RWPE2 (cell line): ENCODE measurements around the gene PRKG1.
"Not testable (repeated sequence)": the region's sequence is repeated elsewhere in the genome, so short reads cannot be mapped to it uniquely, and the experiment has no call there.

Source experiments
- ATAC-seq: fragments of 200-7000 bp; cut with Tn5 transposase; 3 replicates; pipeline ENCODE4 v1.9.1; 2021; ENCODE audit warnings: low read depth
- DNase-seq: peaks from one replicate; pipeline ENCODE4 v3.0.0-alpha.2; 2020; ENCODE audit warnings: low spot score
- H3K27ac ChIP-seq: fragments of 450-650 bp; 2 replicates; pipeline ENCODE4 v1.5.1; 2017; ENCODE audit warnings: mild to moderate bottlenecking; ENCODE audit not compliant: poor library complexity, severe bottlenecking
- H3K27me3 ChIP-seq: fragments of 250-450 bp; sonication (Bioruptor Pico); 2 replicates; pipeline ENCODE4 v1.5.1; 2021; ENCODE audit warnings: mild to moderate bottlenecking, moderate library complexity; ENCODE audit not compliant: insufficient read depth, poor library complexity, severe bottlenecking
- H3K36me3 ChIP-seq: fragments of 250-450 bp; sonication (Bioruptor Pico); 2 replicates; pipeline ENCODE4 v1.5.1; 2020; ENCODE audit warnings: low read depth, mild to moderate bottlenecking, moderate library complexity
- H3K4me1 ChIP-seq: fragments of 250-450 bp; sonication (Bioruptor Pico); 2 replicates; pipeline ENCODE4 v1.5.1; 2021; ENCODE audit warnings: mild to moderate bottlenecking, moderate library complexity; ENCODE audit not compliant: insufficient read depth, poor library complexity, severe bottlenecking
- H3K4me3 ChIP-seq: fragments of 250-450 bp; sonication (Bioruptor Pico); 2 replicates; pipeline ENCODE4 v1.5.1; 2021; ENCODE audit warnings: mild to moderate bottlenecking, moderate library complexity; ENCODE audit not compliant: severe bottlenecking
- H3K9me3 ChIP-seq: fragments of 250-450 bp; sonication (Bioruptor Pico); 2 replicates; pipeline ENCODE4 v1.5.1; 2021; ENCODE audit warnings: mild to moderate bottlenecking, moderate library complexity; ENCODE audit not compliant: severe bottlenecking
- CTCF ChIP-seq: fragments of 450-650 bp; IDR thresholded peaks from one replicate; pipeline ENCODE4 v1.5.1; 2017; ENCODE audit warnings: mild to moderate bottlenecking, moderate library complexity; ENCODE audit not compliant: poor library complexity, severe bottlenecking

Gene PRKG1

GRCh38 chr10:51204701-51205100 is 130.4 kb downstream of the PRKG1 start:
- no peak overlapping the region for H3K27ac ChIP-seq
- no peak for ATAC-seq
- no peak for DNase-seq
- TF ChIP-seq CTCF = no peak
- H3K9me3 ChIP-seq = no peaks in the 10 kb centered on the region
- no peaks in the 10 kb centered on the region for H3K36me3 ChIP-seq
- no peak overlapping the region for H3K4me3 ChIP-seq
- no peaks in the 10 kb centered on the region for H3K27me3 ChIP-seq
- no peaks in the 10 kb centered on the region for H3K4me1 ChIP-seq

- Histone ChIP-seq H3K9me3 (no peaks in the 10 kb centered on the region), H3K4me3 (no peak overlapping the region), H3K27me3 (no peaks in the 10 kb centered on the region), H3K4me1 (no peaks in the 10 kb centered on the region), H3K36me3 (no peaks in the 10 kb centered on the region), H3K27ac (no peak overlapping the region)
- no peak for TF ChIP-seq CTCF
- ATAC-seq = no peak
- DNase-seq = no peak
Observed at GRCh38 chr10:51206500-51206899, 132.2 kb downstream of the PRKG1 start.

GRCh38 chr10:51212937-51213336 is 138.7 kb downstream of the PRKG1 start:
- ATAC-seq, H3K27ac ChIP-seq, DNase-seq: not testable (repeated sequence)

GRCh38 chr10:51214207-51215196 is 140.2 kb downstream of the PRKG1 start:
- no peaks in the 10 kb centered on the region for H3K36me3 ChIP-seq
- no peak for DNase-seq
- H3K27me3 ChIP-seq = no peaks in the 10 kb centered on the region
- H3K27ac ChIP-seq = no peak overlapping the region
- H3K9me3 ChIP-seq = no peaks in the 10 kb centered on the region
- H3K4me1 ChIP-seq = no peaks in the 10 kb centered on the region
- no peak for TF ChIP-seq CTCF
- H3K4me3 ChIP-seq = no peak overlapping the region
- ATAC-seq = no peak

More at GRCh38 chr10:51212937-51213336, 138.7 kb downstream of the PRKG1 start:
- H3K9me3 ChIP-seq, H3K27me3 ChIP-seq, H3K4me3 ChIP-seq, H3K4me1 ChIP-seq, H3K36me3 ChIP-seq: not testable (repeated sequence)

- Histone ChIP-seq H3K36me3 (no peaks in the 10 kb centered on the region), H3K27me3 (no peaks in the 10 kb centered on the region), H3K4me1 (no peaks in the 10 kb centered on the region), H3K27ac (no peak overlapping the region), H3K9me3 (no peaks in the 10 kb centered on the region), H3K4me3 (no peak overlapping the region)
- DNase-seq = no peak
- no peak for TF ChIP-seq CTCF
- ATAC-seq = no peak
Observed at GRCh38 chr10:51215951-51216834, 141.9 kb downstream of the PRKG1 start.
